MV-4-11 (cell line): ENCODE results near the gene LPAR5.
A peak's percentile ranks its signal among the peaks of the same experiment; 100 is the strongest.

Experiments used
- DNase-seq: peaks from one replicate; lab custom pipeline; 2025; lab: John Stamatoyannopoulos, UW

LPAR5 gene

GRCh38 chr12:6638305-6638704 lies 2.5 kb upstream of the LPAR5 start:
- DNase-seq = peak; percentile 83

- no peak for DNase-seq
These were observed 344 bp downstream of the LPAR5 start for GRCh38 chr12:6635375-6635855.

DNA sequence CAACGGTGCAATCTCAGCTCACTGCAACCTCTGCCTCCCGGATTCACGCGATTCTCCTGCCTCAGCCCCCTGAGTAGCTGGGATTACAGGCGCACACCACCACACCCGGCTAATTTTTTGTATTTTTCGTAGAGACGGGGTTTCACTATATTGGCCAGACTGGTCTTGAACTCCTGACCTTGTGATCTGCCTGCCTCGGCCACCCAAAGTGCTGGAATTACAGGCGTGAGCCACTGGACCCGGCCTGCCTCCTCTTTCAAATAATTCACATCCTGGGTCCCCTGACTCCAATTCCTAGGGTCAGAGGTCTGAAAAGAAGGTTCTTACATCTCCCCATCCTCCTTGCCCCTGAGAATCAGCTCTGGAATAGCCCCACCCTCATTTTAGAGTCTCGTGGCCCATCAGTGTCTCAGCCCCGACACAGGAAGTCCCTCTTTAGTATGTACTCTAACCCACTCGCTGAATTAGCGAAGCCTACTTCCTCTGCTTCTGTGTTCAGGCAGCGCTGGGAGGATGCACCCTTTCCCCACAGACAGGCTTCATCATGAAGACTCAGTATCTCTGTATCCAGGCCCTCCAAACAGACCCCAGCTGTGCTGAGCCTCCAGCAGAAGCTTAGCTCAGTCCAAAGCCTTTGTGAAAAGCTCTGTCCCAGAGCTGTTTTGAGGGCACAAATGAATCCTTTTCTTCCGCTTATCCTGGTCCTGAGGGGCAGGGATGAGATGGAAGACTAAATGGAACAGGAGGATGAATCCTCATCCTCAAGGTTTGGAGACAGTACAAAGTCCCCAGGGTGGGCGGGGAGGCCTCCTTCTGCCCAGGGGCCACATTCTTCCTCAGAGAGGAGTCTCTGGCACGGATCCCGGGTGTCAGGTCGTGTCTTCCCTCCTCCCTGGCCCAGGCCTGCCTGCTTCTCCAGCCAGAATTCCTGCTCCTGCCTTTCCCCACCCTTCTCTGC lies 3.5 kb downstream of the LPAR5 start:
- DNase-seq = peak; percentile 58

DNA sequence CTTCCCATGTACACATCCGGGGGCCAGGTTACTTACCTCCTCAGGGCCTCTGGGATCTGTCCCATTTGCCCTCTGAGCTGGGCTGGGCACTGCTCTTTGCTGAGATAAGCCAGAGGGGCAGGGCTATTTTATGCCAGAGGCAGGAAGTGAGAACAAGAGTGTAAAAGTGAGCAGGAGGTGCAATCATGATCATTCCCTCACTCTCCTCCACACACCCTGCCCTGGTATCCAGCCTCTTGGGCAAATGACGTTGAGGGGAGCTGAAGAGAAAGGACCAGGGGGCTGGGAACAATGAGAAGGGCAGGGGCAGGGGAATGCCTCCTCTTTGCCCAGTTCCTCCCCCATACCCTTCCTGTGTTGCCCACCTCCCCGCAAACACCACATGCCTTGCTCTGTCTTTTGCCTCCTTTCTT lies 4.2 kb downstream of the LPAR5 start:
- DNase-seq = no peak

GRCh38 chr12:6630736-6631135 lies 5.0 kb downstream of the LPAR5 start:
- DNase-seq = no peak

DNA sequence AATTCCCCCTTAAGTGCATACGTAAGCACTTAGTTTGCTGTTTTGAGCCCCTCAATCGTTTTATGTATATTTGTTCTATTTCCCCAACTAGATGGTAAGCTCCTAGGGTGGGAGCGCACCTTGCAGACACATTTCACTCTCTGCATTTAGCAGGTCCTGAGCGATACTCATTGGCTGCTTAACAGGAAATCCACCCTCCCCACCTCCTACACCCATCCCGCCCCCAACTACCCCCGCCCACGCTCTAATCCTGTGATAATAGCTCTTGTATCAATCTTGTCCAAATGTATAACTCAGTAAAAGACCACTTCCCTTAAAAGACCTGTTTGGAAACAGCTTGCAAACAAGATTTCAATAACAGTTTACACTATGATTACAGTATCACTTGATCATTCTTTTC lies 8.1 kb downstream of the LPAR5 start:
- peak; percentile 20 for DNase-seq

GRCh38 chr12:6626654-6627283 lies 9.0 kb downstream of the LPAR5 start:
- DNase-seq = peak; percentile 53

- no peak for DNase-seq
These were observed 14.9 kb downstream of the LPAR5 start for GRCh38 chr12:6620885-6621274.

DNA sequence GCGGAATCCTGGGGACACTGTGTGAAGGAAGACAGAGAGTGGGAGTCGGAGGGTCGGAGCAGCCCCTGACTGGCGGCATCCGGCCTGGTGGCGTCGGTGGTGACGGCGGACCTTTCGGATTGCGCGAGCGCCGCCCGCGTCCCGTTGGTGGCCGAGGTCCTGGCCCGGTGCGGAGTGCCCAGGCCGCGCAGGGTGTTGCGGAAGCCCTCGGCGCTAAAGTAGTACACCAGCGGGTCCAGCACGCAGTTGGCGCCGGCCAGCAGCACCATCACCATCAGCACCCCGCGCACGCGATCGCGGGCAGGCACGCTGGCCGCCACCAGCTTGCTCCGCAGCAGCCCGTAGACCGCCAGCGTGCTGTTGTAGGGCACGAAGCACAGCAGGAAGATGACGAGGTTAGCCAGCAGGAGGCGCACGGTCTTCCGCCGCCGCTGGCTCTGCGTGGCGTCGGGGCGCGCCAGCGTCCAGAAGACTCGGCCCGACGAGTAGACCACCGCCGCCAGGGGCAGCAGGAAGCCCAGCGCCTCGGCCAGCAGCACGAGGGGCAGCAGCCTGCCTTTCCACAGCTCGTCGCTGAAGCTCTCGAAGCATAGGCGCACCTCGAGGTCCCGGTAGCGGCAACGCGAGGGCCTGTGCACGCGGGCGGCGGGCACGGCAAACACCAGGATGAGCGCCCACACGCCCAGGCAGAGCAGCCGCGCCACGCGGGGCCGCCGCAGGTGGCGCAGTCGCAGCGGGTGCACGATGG lies 15.4 kb downstream of the LPAR5 start:
- no peak for DNase-seq

GRCh38 chr12:6618483-6619225 lies 17.1 kb downstream of the LPAR5 start:
- DNase-seq = peak; percentile 61

GRCh38 chr12:6615802-6616201 lies 20.0 kb downstream of the LPAR5 start:
- no peak for DNase-seq

- no peak for DNase-seq
These were observed 21.1 kb downstream of the LPAR5 start for GRCh38 chr12:6614513-6615172.

DNA sequence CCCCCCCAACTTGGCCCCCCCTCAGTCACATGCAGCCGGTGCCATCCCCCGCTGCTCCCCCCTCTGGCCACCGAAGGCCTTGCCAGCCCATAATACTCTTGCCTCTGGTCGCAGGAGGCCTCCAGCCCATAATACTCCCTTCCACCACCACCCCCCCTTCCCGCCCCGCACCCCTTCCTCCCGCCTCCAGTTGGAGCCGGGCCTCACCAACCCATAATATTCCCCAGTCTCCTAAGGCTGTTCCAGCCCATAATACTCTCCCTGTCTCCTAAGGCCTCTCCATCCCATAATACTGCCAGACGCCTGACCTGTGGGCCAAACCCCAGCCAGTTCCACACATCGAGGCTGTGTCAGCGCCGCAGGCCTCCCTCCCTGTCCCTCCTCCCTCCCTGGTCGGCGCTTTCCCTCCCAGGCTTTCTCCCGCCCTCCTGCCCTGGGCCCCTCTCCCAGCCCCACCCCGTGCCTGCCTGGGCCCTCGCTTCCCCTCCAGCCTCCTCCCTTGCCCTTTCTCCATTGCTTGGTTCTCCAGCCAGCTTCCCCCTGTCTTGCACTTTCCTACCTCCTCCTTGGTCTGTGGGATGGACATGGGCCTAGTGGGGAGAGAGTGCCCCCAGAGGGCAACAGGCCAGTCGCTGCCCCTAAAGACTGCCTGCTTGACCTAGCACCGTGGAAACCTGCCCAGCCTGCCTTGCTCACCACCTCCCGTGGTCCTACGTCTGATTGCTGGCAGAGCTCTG lies 21.8 kb downstream of the LPAR5 start:
- DNase-seq = peak; percentile 97

DNA sequence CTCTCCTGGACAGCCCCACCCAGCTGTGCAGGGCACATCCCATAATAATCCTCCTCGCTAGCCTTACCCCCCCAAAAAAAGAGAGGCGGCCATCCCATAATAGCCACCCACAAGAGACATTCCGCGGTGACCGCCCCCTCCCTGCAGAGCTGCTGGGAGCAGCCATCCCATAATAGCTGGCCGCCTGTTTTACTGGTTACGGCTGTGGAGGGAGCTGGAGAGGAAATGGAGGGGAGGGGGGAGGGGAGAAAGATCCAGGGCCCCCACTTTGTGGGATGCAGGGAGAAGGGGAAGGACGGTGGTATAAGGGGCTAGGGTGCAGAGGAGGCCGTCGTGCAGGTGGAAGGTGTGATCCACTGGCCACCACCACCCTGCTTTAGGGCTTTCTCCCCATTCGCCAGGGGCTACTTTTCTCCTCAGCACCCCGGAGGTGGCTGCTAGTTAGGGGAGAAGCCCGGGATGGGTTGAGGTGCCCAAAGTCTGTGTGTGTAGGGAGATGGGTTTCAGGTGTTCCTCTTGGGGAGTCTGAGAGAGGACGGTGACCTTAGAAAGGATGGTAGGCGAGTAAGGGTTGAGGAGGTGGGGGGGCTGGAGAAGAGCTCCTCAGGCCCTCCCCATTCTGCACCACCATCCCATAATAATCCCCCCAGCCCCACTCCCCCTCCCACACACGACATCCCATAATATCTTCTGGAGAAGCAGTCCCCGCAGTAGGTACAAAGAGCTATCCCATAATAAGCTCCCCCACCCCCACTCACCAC lies 22.6 kb downstream of the LPAR5 start:
- peak; percentile 93 for DNase-seq

GRCh38 chr12:6612652-6613014 lies 23.1 kb downstream of the LPAR5 start:
- no peak for DNase-seq

DNA sequence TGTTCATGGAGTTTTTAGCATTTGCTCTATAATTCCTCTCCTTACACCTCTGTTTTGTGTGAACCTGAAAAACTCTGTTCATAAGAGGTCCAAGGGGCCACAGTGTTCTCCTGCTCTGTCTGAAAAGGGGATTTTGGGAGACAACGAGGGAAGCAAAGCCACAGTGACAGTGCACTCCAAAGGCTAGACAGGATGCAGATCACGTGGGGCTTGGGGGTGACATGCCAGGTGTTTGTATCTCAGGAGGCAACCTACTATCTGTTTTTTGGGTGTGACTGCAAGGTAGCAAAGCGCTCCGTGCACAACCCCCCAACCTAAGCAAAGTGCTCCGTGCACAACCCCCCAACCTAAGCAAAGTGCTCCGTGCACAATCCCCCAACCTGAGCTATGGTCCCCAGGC lies 23.5 kb downstream of the LPAR5 start:
- no peak for DNase-seq

DNA sequence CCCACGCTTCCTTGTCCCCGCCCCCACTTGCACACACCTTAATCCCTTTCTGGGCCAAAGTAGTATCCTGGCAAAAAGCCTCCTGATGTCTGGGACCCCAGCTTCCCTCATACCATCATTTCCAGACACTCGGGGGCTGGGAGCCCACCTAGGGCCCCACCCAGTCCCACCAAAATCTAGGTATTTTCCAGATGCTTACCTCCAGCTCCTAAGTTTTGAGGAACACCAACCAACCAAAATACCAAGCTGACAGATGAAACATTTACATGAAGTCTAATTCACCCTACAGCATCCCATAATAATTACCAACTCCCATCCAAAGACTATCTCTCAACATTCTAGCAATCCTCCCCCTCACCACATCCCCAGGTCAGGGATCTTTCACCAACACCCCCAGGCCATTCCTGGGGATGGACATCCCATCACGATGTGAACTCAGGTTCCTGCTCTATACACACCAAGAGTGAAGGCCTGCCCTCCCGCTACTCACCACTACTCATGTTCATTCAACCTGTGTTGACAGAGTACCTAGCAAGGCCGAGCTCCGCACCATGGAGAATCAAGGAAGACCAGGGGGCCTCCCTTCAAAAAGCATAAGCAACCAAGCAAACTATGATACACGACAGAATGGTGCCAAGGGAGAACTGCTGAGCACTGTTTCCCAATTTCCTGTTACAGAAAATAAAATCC lies 27.0 kb downstream of the LPAR5 start:
- DNase-seq = peak; percentile 28

DNA sequence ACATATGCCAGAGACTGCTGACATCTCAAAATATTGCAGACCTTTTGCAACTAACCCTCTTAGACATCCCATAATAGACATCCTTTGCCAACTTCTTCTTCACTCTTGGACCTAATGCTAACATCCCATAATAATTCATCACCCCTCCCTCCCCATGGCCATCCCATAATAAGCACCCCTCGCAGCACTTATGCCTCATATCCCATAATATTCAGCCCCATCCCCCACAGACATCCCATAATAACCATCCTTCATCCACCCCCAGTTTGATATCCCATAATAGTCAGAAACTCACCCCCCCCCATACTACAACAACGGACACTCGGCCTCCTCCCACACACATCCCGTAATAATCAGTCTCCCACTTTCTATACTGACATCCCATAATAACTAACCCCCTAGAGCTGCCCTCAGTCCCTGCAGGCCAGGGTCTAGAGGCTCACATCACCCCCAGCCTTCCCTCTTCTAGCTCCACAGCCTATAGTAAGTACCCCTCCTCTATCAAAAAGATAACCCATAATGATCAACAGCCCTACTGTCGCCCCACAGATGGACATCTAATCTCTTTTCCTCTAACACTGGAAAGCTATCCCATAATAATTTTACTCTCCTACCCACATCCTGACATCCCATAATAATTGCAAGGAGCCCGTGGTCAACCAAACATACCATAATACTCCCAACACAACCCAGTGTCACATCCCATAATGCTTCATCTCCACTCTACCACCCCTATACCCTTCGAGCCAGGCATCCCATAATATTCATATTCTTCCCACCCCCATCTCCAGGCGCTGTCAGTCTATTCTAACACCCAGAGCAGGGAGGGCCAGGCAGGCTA lies 27.8 kb downstream of the LPAR5 start:
- peak; percentile 93 for DNase-seq
